SIG-M5 (cell line): ENCODE measurements around the gene CDC42BPB.

Experiments
- DNase-seq: peaks from one replicate; lab custom pipeline; 2025; lab: John Stamatoyannopoulos, UW

CDC42BPB gene

DNA sequence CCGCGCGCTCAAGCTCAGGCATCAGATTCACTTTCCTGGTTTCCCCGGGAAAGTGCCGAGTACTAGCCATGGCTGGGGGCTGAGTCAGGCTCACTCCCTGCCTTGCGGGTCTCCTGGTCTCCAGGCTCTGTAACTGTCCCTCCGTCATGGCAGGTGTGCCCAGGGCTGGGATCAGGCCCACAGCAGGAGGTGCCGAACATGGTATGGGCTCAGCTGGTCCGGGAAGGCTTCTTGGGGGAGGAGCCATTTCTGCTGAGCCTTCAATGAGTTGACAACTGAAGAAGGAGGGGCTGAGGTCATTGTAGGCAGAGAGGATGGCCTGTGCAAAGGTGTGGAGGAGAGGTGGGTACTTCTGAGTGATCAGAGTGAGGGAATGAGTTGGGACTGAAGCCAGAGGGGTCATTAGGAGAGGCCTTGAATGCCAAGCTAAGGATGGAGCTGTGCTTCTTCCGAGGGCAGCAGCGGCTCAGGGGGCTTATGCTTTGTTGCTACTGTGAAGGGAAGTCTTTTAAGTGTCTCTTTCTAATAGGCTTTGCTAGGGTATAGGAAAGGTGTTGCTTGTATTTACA lies 37.9 kb upstream of the CDC42BPB start:
- DNase-seq: no peak

DNA sequence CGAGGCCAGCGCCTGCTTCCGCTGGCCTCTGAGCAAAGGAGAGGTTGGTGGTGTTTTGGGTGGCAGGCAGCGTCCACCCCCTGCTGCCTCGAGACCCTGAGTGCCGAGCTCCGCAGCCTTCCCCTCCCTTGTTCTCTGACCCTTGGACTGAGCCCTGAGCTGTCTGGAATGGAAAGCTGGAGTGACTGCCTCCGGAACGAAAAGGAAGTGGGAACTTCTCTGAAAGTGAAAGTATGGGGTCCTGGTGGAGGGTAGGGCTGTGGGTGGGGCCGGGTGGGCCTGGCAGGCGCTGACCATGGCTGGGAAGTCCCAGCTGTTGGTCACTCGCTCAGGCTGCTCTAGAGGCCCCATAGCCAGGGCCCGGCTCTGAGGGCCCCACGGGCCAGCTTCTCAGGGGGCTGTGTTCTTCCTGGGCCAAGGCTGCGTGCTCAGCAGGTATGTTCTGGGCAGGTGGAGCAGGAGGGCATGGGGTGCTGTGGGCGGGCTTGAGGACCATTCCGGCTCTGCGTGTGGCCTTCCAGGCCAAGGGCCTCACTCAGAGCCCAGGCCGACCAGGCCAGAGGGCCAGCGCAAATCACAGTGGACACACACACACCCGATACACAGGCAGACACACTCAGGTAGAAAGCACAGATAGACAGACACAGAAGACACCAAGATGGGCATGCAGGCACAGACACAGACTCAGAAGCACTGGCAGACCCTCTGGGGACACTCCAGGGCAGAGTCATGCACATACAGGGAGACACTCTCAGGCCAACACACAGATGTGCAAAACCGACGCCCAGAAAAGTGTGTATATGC lies 37.3 kb upstream of the CDC42BPB start, which contains the start of gene EXOC3L4:
Gene EXOC3L4, plus strand, starts transcription at position 320 of the 804 bp plus-strand sequence. CDS start 5,495 bp downstream, outside the sequence.
- DNase-seq: no peak

DNA sequence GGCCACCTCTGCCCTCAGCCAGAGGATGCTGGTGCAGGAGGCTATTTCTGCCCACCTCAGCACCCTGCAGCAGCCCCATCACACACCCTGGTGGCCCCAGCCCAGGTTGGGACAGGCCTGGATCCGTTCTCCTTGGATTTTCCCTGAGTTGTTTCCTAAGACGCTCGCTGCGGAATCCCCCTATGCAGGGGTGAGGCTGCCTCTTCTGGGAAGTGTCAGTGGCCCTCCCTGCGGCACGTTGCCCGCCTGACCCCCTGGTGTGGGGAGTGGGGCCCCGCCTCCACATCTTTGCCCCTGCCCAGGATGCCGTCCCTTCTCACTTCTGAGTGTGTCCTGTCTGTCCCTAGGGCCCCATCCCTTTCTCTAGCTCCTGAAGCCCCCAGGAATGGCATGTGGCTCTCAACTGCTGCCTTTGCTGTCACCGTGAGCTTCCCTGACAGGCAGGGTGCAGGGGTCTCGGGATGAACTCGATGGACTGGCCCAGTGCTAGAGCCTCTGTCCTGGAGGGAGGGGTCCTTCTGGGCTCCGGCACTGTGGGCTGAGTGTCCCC lies 36.6 kb upstream of the CDC42BPB start:
- no peak for DNase-seq

DNA sequence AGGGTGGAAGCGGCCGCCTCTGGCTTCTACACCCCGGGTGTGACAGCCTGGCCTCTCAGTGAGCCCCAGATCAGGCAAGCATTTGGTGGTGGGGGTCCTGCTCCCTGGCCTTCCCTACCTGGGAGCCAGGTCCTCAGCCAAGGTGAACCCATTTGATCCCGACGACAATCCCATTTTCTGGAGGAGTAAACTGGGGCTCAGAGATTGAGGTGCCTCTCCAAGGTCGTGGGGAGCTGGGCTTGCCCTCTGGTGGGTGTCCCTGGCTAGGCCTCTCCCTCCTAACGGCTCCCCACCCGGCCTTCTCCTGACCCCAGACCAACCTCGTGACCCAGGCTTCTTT lies 34.5 kb upstream of the CDC42BPB start:
- DNase-seq: no peak

DNA sequence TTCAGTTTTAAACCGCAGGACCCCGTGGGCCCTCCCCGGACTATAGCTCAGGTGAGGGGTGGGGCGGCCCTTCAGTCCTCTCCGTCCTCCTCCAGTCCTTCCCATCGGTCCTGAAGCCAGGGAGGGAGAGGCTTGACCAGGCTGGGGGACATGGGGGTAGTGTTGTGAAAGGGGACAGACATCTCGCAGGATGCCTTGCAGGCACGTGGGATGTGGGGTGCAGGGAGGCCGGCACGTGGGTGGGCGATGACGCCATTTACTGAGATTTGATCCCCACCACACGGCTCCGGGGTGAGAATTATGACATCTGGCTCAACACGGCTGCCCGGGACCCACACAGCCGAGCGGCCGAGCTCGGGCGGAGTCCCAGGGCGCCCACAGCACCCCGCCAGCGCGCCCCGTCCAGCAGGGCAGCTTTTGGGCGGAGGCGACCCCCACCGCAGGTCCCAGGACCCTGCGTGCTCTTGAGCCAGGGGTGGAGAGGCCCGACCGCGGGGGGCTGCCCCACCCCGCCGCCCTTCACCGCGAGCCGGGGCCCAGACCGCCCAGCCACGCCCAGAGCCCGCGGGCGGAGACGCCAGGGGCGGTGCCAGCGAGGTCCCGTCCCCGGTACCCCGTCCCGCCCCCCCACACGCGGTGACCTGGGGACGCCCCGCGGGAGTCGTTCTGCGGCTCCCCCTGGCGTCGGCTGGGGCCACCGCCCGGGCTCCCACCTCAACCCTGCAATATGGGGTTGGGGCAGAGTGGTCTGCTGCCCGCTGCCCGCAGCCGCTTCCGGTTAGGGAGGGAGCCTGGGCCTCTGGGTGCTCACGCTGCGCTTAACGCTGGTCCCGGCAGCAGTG lies 33.9 kb upstream of the CDC42BPB start:
- no peak for DNase-seq

DNA sequence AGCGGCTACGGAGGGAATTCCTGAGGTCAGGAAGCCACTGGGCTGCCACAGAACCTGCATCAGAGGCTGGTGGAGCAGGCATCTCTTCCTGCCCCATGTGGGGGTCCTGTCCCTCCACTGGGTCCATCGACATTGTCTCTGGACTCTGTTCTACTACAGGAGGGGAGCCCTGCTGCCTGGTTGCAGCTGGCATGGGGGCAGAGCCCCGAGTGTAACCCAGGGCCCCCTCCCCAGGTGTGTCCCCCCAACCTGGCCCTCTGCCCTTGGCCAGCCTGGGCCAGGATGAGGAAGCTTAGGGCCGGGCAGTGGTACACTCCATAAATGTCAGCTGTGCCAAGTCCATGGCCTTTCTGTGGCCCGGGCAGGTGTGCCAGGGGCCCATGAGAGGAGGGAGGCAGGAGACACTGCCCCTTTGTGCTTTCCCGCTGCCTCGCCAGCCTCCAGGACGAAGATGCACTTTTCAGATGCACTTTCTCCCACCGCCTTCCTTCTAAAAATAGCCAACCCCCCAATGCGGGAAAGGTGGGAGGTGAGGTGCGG lies 33.2 kb upstream of the CDC42BPB start:
- DNase-seq: no peak

DNA sequence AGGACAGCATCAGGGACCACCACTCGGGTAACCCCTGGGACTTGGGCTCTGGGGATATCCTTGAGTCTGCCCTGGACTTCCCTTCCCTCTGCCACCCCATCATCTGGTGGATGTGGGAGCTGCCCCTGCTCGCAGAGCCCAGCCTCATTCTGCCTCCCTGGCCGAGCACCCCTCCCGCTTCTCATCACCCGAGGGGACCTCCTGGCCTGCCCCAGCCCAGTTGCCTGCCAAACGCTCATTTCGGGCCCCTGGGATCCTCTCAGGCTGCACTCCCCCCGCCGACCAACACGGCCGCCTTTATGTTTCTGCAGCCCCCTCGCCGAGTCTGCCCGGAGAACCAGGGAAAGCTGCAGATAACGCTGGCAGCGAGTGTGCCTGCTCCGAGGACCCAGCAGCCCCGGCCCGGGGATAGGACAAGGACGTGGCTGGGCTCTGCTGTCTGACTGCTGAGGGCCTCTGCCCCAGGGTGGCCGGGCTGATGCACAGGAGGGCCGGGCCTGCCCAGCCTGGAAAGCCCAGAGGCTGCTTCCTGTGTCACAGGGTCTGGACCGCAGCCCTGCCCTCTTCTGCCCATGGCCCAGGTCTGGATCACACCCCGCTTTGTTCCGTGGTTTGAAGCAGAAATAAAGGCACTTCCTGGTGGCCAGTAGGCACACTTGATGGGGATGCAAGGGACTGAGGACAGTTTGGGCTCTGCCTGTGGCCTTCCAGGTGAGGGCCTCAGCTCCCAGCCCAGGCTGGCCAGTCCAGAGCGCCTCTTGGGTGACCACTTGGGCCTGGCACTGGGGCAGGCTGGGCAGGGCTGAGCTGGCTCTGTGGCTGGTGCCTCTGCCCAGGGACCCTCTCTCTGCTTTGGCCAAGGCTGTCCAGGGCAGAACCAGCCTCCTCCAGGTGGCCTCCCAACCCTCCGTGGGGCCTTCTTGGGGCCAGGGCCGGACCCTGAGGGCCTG lies 32.3 kb upstream of the CDC42BPB start:
- no peak for DNase-seq

DNA sequence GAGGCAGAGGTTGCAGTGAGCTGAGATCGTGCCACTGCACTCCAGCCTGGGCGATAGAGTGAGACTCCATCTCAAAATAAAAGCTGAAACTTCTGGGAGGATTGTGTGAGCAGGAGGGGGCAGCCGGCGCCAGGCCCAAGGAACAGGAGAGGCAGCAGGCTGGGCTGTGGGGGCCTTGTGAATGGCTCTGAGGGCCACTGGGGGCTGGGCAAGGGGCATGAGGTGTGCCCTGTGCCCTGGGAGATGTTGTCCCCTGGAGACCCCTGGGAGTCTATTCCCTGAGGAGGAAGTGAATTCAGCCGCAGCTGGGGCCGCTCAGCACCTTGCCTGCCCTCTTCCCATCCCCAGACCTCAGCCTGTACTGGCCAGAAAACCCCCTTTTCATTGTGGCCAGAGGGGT lies 31.6 kb upstream of the CDC42BPB start:
- DNase-seq: no peak

DNA sequence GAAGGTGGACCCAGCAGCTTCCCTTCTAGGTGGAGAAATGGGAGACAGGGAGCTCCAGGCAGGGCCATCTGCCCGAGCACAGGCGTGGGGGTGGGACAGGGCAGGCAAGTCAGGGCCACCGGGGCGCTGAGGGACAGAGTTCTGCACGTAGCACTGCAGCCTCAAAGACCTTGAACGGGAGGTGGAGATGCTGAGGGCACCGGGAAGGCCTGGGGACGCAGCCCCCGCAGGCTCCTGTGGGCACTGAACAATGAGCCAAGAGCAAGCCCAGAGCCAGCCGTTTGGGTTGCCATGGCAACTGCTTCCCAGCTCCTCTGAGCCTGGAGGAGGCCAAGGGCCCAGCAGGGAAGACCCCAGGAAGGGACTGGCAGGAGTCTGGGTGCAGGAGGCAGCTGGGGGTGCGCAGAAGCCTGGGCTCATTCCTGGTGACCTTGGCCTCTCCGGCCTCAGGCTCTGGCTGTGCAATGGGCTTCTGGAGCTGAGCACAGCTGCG lies 30.0 kb upstream of the CDC42BPB start:
- DNase-seq: no peak

DNA sequence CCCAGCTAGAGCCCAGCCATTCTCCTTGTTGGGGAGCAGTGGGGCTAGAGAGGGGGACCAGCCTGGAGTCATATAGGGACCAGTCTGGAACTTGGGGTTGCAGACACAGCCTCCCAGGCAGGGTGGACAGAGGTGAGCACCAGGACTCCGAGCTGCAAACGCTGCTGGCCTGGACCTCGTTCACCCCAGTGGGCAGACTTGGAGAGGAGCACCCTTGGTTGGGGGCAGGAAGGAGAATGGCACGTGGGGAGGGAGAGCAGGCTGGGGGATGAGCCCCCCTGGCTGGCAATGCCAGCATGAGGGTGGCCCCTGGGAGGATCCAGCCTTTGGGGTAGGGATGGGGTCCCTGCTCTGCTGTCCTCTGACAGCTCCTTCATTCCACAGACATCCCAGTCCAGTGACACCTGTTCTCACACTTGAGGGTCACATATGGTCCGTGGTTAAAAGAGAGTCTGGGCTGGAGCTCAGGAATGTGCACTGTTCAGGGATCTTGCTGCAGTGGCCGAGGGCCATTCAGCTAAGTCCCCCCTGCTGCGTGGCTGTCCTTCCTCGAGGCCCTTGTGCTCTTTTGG lies 29.5 kb upstream of the CDC42BPB start:
- DNase-seq: no peak

DNA sequence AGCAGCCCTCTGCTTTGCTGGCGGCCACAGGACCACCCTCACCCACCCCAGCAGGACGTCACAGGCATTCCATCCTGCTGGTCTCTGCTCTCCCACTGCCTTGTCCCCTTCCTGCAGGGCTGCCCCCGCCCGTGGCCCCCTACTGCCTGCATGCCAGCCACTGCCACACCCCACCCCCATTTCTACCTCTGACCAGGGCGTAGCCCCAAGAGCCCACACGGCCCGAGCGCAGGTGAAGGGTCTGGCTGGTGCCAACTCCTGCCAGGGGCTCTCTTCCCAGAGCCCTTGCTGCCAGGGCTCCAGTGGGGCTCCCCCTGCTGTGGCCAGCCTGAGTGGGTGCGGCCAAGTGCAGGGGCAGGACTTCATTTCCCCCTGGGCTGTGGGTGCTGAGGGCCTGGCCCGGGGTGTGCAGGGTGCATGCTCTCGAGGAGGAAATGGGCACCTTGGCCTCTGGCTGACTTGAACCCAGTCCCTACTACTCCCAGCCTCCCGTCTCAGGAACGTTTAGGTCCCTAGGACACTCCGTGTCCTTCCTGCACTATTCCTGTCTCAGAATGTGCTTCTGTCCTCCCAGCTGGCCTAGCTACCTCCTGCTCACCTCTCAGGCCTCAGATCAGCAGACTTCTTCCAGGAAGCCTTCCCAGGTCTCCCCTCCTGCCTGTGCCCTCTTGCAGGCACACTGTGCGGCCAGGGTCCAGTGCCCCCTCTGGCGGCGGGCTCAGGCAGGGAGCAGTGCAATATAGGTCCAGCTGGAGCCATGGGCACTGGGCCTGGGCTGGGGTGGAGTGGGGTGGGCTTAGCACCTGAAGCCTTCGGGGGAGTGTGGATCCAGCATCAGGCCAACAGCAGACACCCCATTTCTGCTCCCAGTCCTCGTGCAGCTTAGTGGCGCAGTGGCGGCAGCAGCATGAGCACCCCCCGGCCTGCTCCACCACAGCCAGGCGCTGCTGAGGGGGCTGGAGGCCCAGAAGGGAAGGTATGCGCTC lies 28.1 kb upstream of the CDC42BPB start:
- no peak for DNase-seq

DNA sequence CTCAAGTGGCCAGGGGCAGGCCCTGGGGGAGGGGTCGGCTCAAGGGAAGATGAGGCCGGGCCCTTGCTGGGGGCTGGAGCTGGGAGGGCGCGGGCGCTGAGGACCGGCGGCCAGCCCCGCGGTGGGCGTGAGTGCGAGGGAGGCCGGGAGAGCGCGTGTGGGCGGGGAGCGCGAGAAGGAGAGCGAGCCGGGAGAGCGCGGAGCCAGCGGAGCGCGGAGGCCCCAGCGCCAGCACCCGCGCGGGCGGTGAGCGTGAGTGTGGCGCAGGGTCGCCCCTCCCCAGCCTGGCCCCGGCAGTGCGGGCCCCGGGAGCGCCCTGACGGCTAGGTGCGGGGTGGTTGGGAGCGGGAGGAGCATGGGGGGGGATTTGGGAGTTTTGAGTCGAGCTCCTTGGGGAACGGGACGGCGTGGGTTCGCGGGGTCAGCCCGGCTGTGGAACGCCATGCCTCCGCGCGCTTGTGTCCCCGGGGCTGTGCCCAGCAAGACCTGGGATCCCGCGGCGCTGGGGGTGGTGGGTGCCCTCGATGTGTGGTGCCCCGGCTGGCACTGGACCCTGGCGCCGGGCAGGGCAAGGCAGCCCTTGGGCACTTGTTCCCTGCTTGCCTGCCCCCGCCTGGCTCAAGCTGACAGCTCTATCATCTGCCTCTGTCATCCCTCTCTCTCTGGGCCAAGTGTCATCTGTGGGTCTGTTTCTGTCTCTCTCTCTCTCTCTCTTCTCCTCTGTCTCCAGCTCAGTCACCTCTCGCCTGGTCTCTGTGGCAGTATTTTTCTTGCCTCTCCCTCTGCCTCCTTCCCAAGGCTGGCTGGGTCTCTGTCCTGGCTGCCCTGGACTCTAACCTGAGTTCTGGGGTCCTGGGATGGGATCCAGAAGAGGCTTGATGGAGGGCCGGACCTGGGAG lies 26.9 kb upstream of the CDC42BPB start, which contains the start of gene LBHD2:
Gene LBHD2, plus strand, starts transcription at position 190 of the 899 bp plus-strand sequence. CDS start 1,803 bp downstream, outside the sequence.
- DNase-seq: no peak

DNA sequence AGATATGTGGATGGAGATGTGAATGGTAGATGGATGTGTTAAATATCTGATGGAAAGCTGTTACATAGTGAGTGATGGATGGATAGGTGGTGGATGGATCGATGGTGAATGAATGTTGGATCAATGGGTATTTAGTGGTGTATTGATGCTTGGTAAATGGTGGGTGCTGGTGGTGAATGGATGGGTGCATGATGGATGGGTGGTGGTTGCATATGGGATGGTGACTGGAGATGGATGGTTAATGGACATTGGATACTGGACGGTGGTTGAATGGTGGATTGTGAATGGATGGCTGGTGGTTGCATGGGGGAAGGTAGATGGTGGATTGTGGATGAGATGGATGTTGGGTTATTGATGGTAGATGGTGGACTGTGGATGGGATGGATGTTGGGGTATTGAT lies 24.6 kb upstream of the CDC42BPB start:
- DNase-seq: no peak

DNA sequence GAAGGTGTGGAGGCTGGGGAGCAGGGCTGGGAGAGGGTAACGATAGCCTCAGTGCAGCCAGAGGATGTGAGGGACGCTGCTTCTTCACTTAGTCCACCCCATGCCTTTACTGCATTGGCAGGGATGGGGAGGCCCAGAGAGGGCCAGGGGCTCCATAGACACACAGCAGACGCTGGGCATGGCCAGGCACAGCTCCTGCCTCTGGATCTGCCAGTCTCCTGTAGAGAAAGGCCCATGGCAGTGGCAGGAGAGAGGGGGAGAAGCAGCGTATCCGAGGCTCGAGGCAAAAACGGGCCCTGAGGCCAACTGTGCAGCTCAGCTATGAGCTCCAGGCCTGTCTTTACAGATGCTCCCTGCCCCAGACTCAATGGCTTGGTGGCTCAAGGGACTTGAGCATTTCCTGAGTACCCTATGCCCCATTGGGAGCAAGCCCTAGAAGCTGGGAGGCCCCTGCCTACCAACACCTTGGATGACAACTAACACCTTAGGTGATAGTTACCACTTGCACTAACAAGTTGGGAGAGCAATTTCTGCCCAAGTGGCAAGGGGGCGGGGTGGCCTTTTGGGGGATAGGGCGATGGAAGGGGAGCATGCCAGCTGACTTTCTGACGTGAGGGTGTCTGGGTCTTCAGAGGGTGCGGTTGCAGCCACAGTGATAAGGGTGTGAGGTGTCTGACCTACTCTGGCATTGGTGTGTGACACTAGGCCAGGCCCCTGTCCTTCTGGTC lies 21.7 kb upstream of the CDC42BPB start:
- DNase-seq: no peak

DNA sequence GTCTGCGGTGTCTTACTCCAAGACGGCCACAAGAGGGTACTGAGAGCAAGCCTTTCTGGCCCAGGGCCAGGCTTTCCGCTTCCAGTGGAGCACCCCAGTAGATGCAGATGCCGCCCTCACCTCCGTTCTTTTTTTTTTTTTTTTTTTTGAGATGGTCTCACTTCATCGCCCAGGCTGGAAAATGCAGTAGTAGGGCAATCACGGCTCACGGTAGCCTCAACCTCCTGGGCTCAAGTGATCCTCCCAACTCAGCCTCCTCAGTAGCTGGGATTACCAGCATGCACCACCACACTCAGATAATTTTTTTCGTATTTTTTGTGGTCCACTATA lies 21.0 kb upstream of the CDC42BPB start:
- DNase-seq: no peak

DNA sequence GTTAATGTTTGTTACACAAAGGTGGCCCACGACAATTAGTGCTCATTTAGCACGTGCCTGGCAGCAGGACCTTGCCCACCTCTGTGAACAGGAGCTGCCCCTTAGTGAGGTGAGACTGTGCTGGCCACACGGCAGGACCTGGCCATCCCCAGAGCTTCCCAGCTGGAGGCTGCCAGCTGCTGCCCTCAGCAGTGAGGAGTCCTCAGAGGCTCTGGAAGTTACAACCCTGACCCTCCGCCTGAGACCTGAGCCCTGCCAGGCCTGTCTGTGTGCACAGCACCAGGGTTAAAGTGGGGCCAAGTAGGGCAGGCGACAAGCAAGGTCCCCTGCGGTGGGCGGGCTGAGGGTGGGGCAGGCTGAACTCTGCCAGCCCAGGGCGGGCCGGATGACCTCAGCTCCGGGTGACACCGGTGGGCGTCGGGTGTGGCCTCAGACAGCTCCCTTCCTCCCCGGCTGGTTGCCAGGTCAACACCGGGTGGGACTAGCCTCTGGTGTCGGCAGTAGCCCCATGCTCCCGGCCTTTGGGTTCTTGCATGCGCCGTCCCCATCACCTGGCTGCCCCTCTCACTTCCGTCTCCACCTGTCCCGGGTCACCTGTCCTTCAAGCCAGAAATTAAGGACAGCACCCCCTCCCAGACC lies 17.5 kb upstream of the CDC42BPB start:
- DNase-seq: no peak
